H1 (cell line): ENCODE measurements around the gene CACNA2D3.

Experiments used
- CEBPB ChIP-seq: IDR thresholded peaks from 2 replicates; pipeline ENCODE4 v1.6.1; 2012; ENCODE audit warnings: low read depth, low read length
- CTCF ChIP-seq, 3 experiments: IDR thresholded peaks; 1 replicate in 2 of 3; 2 replicates in 1 of 3; pipeline versions ENCODE4 v1.5.1 to v1.6.1; 2011; ENCODE audit warnings: low read length in 3 of 3, mild to moderate bottlenecking in 3 of 3, inconsistent platforms in 2 of 3, low read depth in 1 of 3, moderate library complexity in 1 of 3; ENCODE audit not compliant: insufficient read depth in 1 of 3; ENCODE audit errors: control extremely low read depth in 1 of 3

GRCh38 chr3:54232618-54233017 is 110.3 kb downstream of the CACNA2D3 start:
- no peak for TF ChIP-seq CEBPB
- TF ChIP-seq CTCF (IDR thresholded peaks at IDR 0.05; ENCODE audit: control extremely low read depth in 1 of 3, insufficient read depth in 1 of 3, low read depth in 1 of 3, low read length in 3 of 3), result no peak
